Astrocyte (in vitro differentiated cells and primary cell): ENCODE measurements around the gene COMMD3. TPM values are rescaled to one million over a fixed set of nuclear protein-coding genes. Genes with fewer than 3 reads are reported as not detected.

Experiments
- DNase-seq: peaks from one replicate; pipeline ENCODE4 v3.0.0-alpha.2; 2010; ENCODE audit warnings: low read depth
- FAIRE-seq: peaks from 2 replicates; lab custom pipeline; 2011; peaks lifted over from hg19 to GRCh38; lab: Jason Lieb, UNC
- H2AFZ ChIP-seq: 2 replicates; pipeline ENCODE4 v1.6.0; 2012; ENCODE audit warnings: low read depth, low read length, inconsistent platforms
- H3K27ac ChIP-seq: 2 replicates; pipeline ENCODE4 v1.5.1; 2011; ENCODE audit warnings: low read depth, low read length, inconsistent platforms
- H3K27me3 ChIP-seq: 2 replicates; pipeline ENCODE4 v1.6.0; 2011; ENCODE audit warnings: low read length, inconsistent platforms; ENCODE audit not compliant: insufficient read depth
- H3K36me3 ChIP-seq: 2 replicates; pipeline ENCODE4 v1.5.1; 2011; ENCODE audit warnings: low read length, inconsistent platforms; ENCODE audit not compliant: insufficient read depth
- H3K4me1 ChIP-seq: 2 replicates; pipeline ENCODE4 v1.5.1; 2011; ENCODE audit warnings: low read length, inconsistent platforms; ENCODE audit not compliant: insufficient read depth
- H3K4me2 ChIP-seq: 2 replicates; pipeline ENCODE4 v1.6.0; 2012; ENCODE audit warnings: low read length, inconsistent platforms
- H3K4me3 ChIP-seq: 2 replicates; pipeline ENCODE4 v1.5.1; 2011; ENCODE audit warnings: low read depth, mild to moderate bottlenecking, low read length, inconsistent platforms; ENCODE audit not compliant: insufficient read depth
- H3K79me2 ChIP-seq: 2 replicates; pipeline ENCODE4 v1.6.0; 2012; ENCODE audit warnings: mild to moderate bottlenecking, low read length, inconsistent platforms; ENCODE audit not compliant: insufficient read depth
- H3K9ac ChIP-seq: 2 replicates; pipeline ENCODE4 v1.6.0; 2012; ENCODE audit warnings: mild to moderate bottlenecking, low read length, inconsistent platforms
- H3K9me3 ChIP-seq: 2 replicates; pipeline ENCODE4 v1.5.1; 2012; ENCODE audit warnings: low read depth, mild to moderate bottlenecking, low read length, inconsistent platforms; ENCODE audit not compliant: insufficient read depth
- H4K20me1 ChIP-seq: 2 replicates; pipeline ENCODE4 v1.6.0; 2012; ENCODE audit warnings: low read length, inconsistent platforms; ENCODE audit not compliant: insufficient read depth
- H3K27ac Mint-ChIP-seq: one replicate; pipeline ENCODE4 v1.8.0; 2021; ENCODE audit warnings: mild to moderate bottlenecking, mixed read lengths; ENCODE audit not compliant: unreplicated experiment
- H3K27me3 Mint-ChIP-seq: one replicate; pipeline ENCODE4 v1.8.0; 2021; ENCODE audit warnings: low read depth, mixed read lengths; ENCODE audit not compliant: unreplicated experiment
- H3K36me3 Mint-ChIP-seq: one replicate; pipeline ENCODE4 v1.8.0; 2021; ENCODE audit warnings: low read depth, mixed read lengths; ENCODE audit not compliant: unreplicated experiment
- H3K4me1 Mint-ChIP-seq: one replicate; pipeline ENCODE4 v1.8.0; 2021; ENCODE audit warnings: low read depth, mixed read lengths; ENCODE audit not compliant: unreplicated experiment
- H3K4me3 Mint-ChIP-seq: one replicate; pipeline ENCODE4 v1.8.0; 2021; ENCODE audit warnings: mild to moderate bottlenecking, moderate library complexity, mixed read lengths; ENCODE audit not compliant: unreplicated experiment
- H3K9me3 Mint-ChIP-seq: one replicate; pipeline ENCODE4 v1.8.0; 2021; ENCODE audit warnings: mild to moderate bottlenecking, mixed read lengths; ENCODE audit not compliant: unreplicated experiment
- CTCF ChIP-seq: IDR thresholded peaks from 2 replicates; pipeline ENCODE4 v1.5.1; 2011; ENCODE audit warnings: low read depth, mild to moderate bottlenecking, inconsistent platforms, low read length, moderate library complexity; ENCODE audit not compliant: insufficient read depth
- EZH2 ChIP-seq: IDR thresholded peaks from 2 replicates; pipeline ENCODE4 v1.6.1; 2012; ENCODE audit warnings: mild to moderate bottlenecking, low read length, inconsistent platforms; ENCODE audit not compliant: insufficient read depth
- total RNA-seq: library from RNA; stranded (reverse); gene quantifications from 2 replicates; pipeline ENCODE4 v1.2.1, GENCODE V29; 2021

Gene COMMD3
- total RNA-seq, 1 donor from 2014 or later: 28.8 TPM

DNA sequence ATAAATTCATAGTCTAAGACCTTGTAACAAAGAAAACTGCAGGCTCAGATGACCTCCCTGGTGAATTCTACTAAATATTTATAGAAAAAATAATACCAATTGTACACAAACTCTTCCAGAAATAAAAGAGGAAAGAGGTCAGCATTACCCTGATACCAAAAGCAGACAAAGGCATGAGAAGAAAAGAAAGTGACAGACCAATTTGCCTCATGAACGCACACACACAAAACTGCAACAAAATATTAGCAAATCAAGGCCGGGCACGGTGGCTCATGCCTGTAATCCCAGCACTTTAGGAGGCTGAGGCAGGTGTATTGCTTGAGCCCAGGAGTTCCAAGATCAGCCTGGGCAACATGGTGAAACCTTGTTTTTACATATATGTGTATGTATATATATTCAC is 12.7 kb upstream of the COMMD3 start:
- Histone ChIP-seq H3K4me1 (no peaks in the 10 kb centered on the region), H2AFZ (no peak overlapping the region), H3K27ac (no peak overlapping the region), H4K20me1 (no peaks in the 10 kb centered on the region), H3K9me3 (no peaks in the 10 kb centered on the region), H3K27me3 (no peaks in the 10 kb centered on the region), H3K36me3 (no peaks in the 10 kb centered on the region), H3K9ac (no peak overlapping the region), H3K4me2 (no peak overlapping the region), H3K4me3 (no peak overlapping the region), H3K79me2 (no peaks in the 10 kb centered on the region)
- DNase-seq: no peak
- peaks cover 2% of the 10 kb centered on the region for H3K9me3 Mint-ChIP-seq
- TF ChIP-seq CTCF (no peak), EZH2 (no peak)
- FAIRE-seq: no peak
- H3K4me3 Mint-ChIP-seq: no peak overlapping the region
- H3K4me1 Mint-ChIP-seq: no peaks in the 10 kb centered on the region
- H3K36me3 Mint-ChIP-seq: peaks cover 2% of the 10 kb centered on the region
- no peak overlapping the region for H3K27ac Mint-ChIP-seq
- peaks cover 2% of the 10 kb centered on the region for H3K27me3 Mint-ChIP-seq

GRCh38 chr10:22305721-22306120 is 10.5 kb upstream of the COMMD3 start:
- no peak overlapping the region for H2AFZ ChIP-seq
- no peak overlapping the region for H3K4me2 ChIP-seq
- no peaks in the 10 kb centered on the region for H3K27me3 ChIP-seq
- no peaks in the 10 kb centered on the region for H3K4me1 ChIP-seq
- Mint-ChIP-seq H3K27me3 (peaks cover 2% of the 10 kb centered on the region), H3K9me3 (peaks cover 2% of the 10 kb centered on the region), H3K27ac (no peak overlapping the region), H3K36me3 (peaks cover 2% of the 10 kb centered on the region), H3K4me1 (no peaks in the 10 kb centered on the region), H3K4me3 (no peak overlapping the region)
- H3K79me2 ChIP-seq: no peaks in the 10 kb centered on the region
- no peak for DNase-seq
- no peak overlapping the region for H3K9ac ChIP-seq
- no peaks in the 10 kb centered on the region for H4K20me1 ChIP-seq
- FAIRE-seq: no peak
- no peaks in the 10 kb centered on the region for H3K36me3 ChIP-seq
- TF ChIP-seq EZH2 (no peak), CTCF (no peak)
- no peak overlapping the region for H3K4me3 ChIP-seq
- H3K9me3 ChIP-seq: no peaks in the 10 kb centered on the region
- H3K27ac ChIP-seq: no peak overlapping the region

DNA sequence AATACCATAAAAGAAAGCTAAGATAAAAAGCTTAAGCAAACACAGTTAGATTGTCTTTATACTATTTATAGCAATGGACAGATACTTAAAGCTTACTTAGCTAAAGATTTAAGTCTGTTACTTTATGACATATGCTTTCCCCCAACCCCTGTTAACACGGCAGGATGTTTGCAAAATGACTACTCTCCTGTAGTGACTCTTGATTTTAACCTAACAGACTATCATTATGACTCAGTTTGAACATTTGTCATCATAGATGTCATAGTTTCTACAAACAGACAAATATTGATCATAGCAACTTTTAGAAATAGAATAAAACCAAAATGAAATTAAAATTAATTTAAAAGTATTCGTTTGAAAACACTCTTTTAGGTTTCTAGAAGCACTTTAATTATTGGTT is 7.8 kb upstream of the COMMD3 start:
- no peak overlapping the region for H3K4me3 Mint-ChIP-seq
- no peaks in the 10 kb centered on the region for H3K27me3 Mint-ChIP-seq
- H3K9me3 Mint-ChIP-seq: peaks cover 2% of the 10 kb centered on the region
- DNase-seq (peak; percentile 34), FAIRE-seq (no peak)
- no peaks in the 10 kb centered on the region for H3K4me1 ChIP-seq
- no peaks in the 10 kb centered on the region for H3K4me1 Mint-ChIP-seq
- H3K36me3 Mint-ChIP-seq: no peaks in the 10 kb centered on the region
- no peaks in the 10 kb centered on the region for H3K36me3 ChIP-seq
- no peak overlapping the region for H2AFZ ChIP-seq
- H3K9me3 ChIP-seq: no peaks in the 10 kb centered on the region
- no peaks in the 10 kb centered on the region for H3K79me2 ChIP-seq
- no peak overlapping the region for H3K9ac ChIP-seq
- H3K4me2 ChIP-seq: no peak overlapping the region
- no peaks in the 10 kb centered on the region for H3K27me3 ChIP-seq
- TF ChIP-seq CTCF (no peak), EZH2 (no peak)
- H4K20me1 ChIP-seq: no peaks in the 10 kb centered on the region
- H3K4me3 ChIP-seq: no peak overlapping the region
- H3K27ac ChIP-seq: no peak overlapping the region
- H3K27ac Mint-ChIP-seq: no peak overlapping the region
